Measurements from ENCODE around the gene EPS15. TPM values are rescaled to one million over a fixed set of nuclear protein-coding genes. Genes with fewer than 3 reads are reported as not detected.

Gene EPS15
- total and polyA plus RNA-seq, 2 experiments from 2014 or later, result 26.9 to 41.1 TPM

DNA sequence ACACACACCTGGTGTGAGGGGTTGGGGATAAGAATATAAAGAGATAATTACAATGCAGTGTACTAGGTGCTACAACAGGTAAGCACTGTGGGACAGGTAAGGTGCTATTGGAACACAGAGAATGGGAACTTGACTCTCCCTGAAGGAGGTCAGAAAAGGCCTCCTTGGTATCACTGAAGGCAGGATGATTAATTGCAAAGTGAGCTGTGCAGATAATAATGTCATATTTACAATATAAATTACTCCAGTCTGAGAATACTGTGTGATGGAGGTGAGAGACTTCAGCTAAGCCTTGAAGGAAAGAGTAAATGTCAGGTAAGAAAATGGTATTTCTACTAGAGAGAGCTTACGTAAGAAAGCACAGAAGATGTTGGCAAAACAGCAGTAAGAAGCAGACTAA is 91.6 kb downstream of the EPS15 start:
- Histone ChIP-seq H3K9me2 (ENCODE audit: insufficient read depth) (no peaks in the 10 kb centered on the region), H3F3A (ENCODE audit: insufficient read depth) (0 out of 2 replicates have a peak, but pooled peaks cover 4% of the 10 kb centered on the region), H3K4me1 (ENCODE audit: insufficient read depth) (peaks cover 9% of the 10 kb centered on the region), H4K20me1 (ENCODE audit: insufficient read depth) (no peaks in the 10 kb centered on the region), H3K36me3 (ENCODE audit: low read depth) (peaks cover 3% of the 10 kb centered on the region; the same call in 1 of the 2 replicates), H3K4me2 (ENCODE audit: unreplicated experiment) (no peak overlapping the region), H2AFZ (no peak overlapping the region), H3K4me3 (no peak overlapping the region), H3K27me3 (replicated peaks; ENCODE audit: insufficient read depth) (no peaks in the 10 kb centered on the region), H3K27ac (no peak overlapping the region), H3K9me3 (ENCODE audit: low read depth) (no peaks in the 10 kb centered on the region), H3K79me2 (ENCODE audit: insufficient read depth) (no peaks in the 10 kb centered on the region), H3K9ac (no peak overlapping the region)
- no peak for DNase-seq
- in situ Hi-C loops (cut with MboI), result no loop called here
- TF ChIP-seq EZH2phosphoT487 (IDR thresholded peaks at IDR 0.05; ENCODE audit: insufficient read depth, low read depth), result no peak
- TF ChIP-seq EZH2 (IDR thresholded peaks at IDR 0.05; ENCODE audit: insufficient read depth, poor library complexity, severe bottlenecking), result no peak
- WGBS, 2 experiments (ENCODE audit: low coverage in 1 of 2, low lambda C conversion rate in 2 of 2, missing lambda C conversion rate in 2 of 2), result 95 to 100% methylated on average over 1 of the region's 1 CpG

DNA sequence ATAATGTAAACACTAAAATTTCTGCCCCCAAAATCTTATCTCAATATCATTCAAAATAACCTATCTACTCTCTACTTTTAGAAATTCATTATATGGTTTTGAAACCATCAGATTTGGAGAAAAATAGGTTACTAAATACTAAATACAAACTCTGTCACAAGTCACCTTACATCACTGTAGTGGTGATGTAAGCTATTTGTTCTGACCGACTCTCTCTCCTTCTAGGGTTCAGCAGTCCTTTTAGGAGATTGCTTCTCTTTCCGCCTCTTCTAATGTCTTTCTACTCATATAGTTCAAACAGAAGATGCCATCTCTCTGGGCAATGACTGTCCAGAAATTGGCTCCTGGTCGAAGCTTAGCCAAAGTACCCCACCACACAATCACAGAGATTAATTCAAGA is 93.1 kb downstream of the EPS15 start:
- in situ Hi-C loops (cut with MboI), result no loop called here
- no peaks in the 10 kb centered on the region for H3K9me2 ChIP-seq (ENCODE audit: insufficient read depth)
- H3K27me3 ChIP-seq (replicated peaks; ENCODE audit: insufficient read depth), result no peaks in the 10 kb centered on the region
- H3K9ac ChIP-seq, result no peak overlapping the region
- H3K36me3 ChIP-seq (ENCODE audit: low read depth), result peaks cover 3% of the 10 kb centered on the region; the same call in 1 of the 2 replicates
- H3K9me3 ChIP-seq (ENCODE audit: low read depth), result no peaks in the 10 kb centered on the region
- WGBS, 2 experiments (ENCODE audit: low coverage in 1 of 2, low lambda C conversion rate in 2 of 2, missing lambda C conversion rate in 2 of 2), result 97 to 100% methylated on average over 3 of the region's 3 CpGs
- no peak for DNase-seq
- H3K4me1 ChIP-seq (ENCODE audit: insufficient read depth), result peaks cover 13% of the 10 kb centered on the region
- H4K20me1 ChIP-seq (ENCODE audit: insufficient read depth), result no peaks in the 10 kb centered on the region
- no peaks in the 10 kb centered on the region for H3K79me2 ChIP-seq (ENCODE audit: insufficient read depth)
- H3K27ac ChIP-seq, result no peak overlapping the region
- no peak overlapping the region for H3K4me3 ChIP-seq
- H3F3A ChIP-seq (ENCODE audit: insufficient read depth), result 0 out of 2 replicates have a peak, but pooled peaks cover 4% of the 10 kb centered on the region
- H3K4me2 ChIP-seq (ENCODE audit: unreplicated experiment), result no peak overlapping the region
- no peak overlapping the region for H2AFZ ChIP-seq
- TF ChIP-seq EZH2phosphoT487 (IDR thresholded peaks at IDR 0.05; ENCODE audit: insufficient read depth, low read depth) (no peak), EZH2 (IDR thresholded peaks at IDR 0.05; ENCODE audit: insufficient read depth, poor library complexity, severe bottlenecking) (no peak)

DNA sequence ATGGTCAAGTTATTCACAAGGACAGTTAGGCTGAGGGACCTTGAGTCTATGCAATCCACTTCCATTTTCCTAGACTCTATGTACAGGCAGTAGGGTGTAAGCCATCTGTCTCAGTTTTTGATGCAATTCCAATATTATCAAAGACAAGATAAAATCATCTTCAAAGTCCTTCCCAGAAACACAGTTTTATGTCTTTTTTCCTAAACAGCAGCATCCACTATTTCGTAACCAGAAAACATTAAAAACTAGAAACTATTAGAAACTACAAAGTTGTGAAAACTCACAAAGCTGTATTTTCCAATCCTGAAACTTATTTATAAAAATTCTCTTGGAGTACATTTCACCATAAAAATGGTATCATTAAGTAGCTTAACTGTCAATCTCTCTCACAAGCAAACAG is 93.8 kb downstream of the EPS15 start:
- Histone ChIP-seq H3K9me2 (ENCODE audit: insufficient read depth) (no peaks in the 10 kb centered on the region), H3K4me2 (ENCODE audit: unreplicated experiment) (no peak overlapping the region), H3K9ac (no peak overlapping the region), H4K20me1 (ENCODE audit: insufficient read depth) (no peaks in the 10 kb centered on the region), H3F3A (ENCODE audit: insufficient read depth) (0 out of 2 replicates have a peak, but pooled peaks cover 4% of the 10 kb centered on the region), H3K36me3 (ENCODE audit: low read depth) (peaks cover 3% of the 10 kb centered on the region; the same call in 1 of the 2 replicates), H3K27ac (no peak overlapping the region), H3K27me3 (replicated peaks; ENCODE audit: insufficient read depth) (no peaks in the 10 kb centered on the region), H2AFZ (no peak overlapping the region), H3K4me3 (no peak overlapping the region), H3K79me2 (ENCODE audit: insufficient read depth) (no peaks in the 10 kb centered on the region), H3K4me1 (ENCODE audit: insufficient read depth) (peaks cover 13% of the 10 kb centered on the region), H3K9me3 (ENCODE audit: low read depth) (no peaks in the 10 kb centered on the region)
- in situ Hi-C loops (cut with MboI), result no loop called here
- no peak for DNase-seq
- TF ChIP-seq EZH2 (IDR thresholded peaks at IDR 0.05; ENCODE audit: insufficient read depth, poor library complexity, severe bottlenecking) (no peak), EZH2phosphoT487 (IDR thresholded peaks at IDR 0.05; ENCODE audit: insufficient read depth, low read depth) (no peak)
- WGBS, 2 experiments (ENCODE audit: low coverage in 1 of 2, low lambda C conversion rate in 2 of 2, missing lambda C conversion rate in 2 of 2), result 97 to 98% methylated on average over 1 of the region's 1 CpG

DNA sequence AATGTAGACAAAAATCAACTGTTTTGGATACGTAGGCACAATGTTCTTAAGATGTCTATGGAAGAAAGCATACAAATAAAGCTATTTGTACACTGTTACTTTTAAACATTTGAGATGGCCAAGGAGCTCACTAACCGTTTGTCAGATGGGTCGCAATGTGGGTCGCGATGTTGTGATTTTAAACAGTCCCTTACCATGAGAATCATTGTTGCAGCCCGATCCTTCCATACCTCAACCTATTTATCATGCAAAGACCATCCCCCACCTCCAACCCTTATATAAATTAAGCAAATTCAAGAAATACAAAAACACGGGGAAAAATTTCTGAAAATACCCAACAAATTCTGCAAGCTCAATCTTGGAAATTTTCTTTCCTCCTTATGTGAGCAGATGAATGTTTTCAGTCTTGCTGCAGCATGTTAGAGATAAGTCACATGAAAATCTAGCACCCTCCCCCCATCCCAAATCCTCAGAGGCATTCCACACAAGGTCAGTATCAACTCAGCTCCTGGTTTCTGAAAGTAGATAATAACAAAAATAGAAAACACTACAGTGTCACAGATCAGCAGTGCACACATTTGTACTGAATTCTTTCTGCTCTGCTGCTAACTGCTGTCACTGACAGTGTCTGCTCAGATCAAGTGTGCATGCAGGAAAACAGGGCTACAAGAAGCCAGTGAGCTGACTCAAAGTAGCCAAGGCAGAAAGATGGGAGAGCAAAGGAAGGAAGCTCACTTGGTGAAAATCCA is 95.8 kb downstream of the EPS15 start:
- in situ Hi-C loops (cut with MboI), result no loop called here
- Histone ChIP-seq H3K27ac (0 out of 2 replicates have a peak overlapping the region, but pooled peaks have one; percentile 7), H4K20me1 (ENCODE audit: insufficient read depth) (no peaks in the 10 kb centered on the region), H3K27me3 (replicated peaks; ENCODE audit: insufficient read depth) (no peaks in the 10 kb centered on the region), H3K79me2 (ENCODE audit: insufficient read depth) (no peaks in the 10 kb centered on the region), H3K9ac (no peak overlapping the region), H3K4me2 (ENCODE audit: unreplicated experiment) (no peak overlapping the region), H2AFZ (no peak overlapping the region), H3F3A (ENCODE audit: insufficient read depth) (0 out of 2 replicates have a peak, but pooled peaks cover 4% of the 10 kb centered on the region), H3K4me1 (ENCODE audit: insufficient read depth) (peaks cover 13% of the 10 kb centered on the region), H3K4me3 (no peak overlapping the region), H3K9me3 (ENCODE audit: low read depth) (no peaks in the 10 kb centered on the region), H3K36me3 (ENCODE audit: low read depth) (peaks cover 6% of the 10 kb centered on the region; the same call in 1 of the 2 replicates), H3K9me2 (ENCODE audit: insufficient read depth) (no peaks in the 10 kb centered on the region)
- WGBS, 2 experiments (ENCODE audit: low coverage in 1 of 2, low lambda C conversion rate in 2 of 2, missing lambda C conversion rate in 2 of 2), result 79 to 81% methylated on average over 7 of the region's 7 CpGs
- TF ChIP-seq EZH2phosphoT487 (IDR thresholded peaks at IDR 0.05; ENCODE audit: insufficient read depth, low read depth) (no peak), EZH2 (IDR thresholded peaks at IDR 0.05; ENCODE audit: insufficient read depth, poor library complexity, severe bottlenecking) (no peak)
- peak; percentile 55 for DNase-seq

All from GM23248 (cell line).